Midbrain (tissue), 1 donor: ENCODE data around the gene PLEKHA8.

ENCODE experiments used
- DNase-seq: peaks from one replicate; lab custom pipeline; 2025; lab: John Stamatoyannopoulos, UW

Gene PLEKHA8

GRCh38 chr7:30169579-30169978, 141.4 kb downstream of the PLEKHA8 start:
- no peak for DNase-seq

DNA sequence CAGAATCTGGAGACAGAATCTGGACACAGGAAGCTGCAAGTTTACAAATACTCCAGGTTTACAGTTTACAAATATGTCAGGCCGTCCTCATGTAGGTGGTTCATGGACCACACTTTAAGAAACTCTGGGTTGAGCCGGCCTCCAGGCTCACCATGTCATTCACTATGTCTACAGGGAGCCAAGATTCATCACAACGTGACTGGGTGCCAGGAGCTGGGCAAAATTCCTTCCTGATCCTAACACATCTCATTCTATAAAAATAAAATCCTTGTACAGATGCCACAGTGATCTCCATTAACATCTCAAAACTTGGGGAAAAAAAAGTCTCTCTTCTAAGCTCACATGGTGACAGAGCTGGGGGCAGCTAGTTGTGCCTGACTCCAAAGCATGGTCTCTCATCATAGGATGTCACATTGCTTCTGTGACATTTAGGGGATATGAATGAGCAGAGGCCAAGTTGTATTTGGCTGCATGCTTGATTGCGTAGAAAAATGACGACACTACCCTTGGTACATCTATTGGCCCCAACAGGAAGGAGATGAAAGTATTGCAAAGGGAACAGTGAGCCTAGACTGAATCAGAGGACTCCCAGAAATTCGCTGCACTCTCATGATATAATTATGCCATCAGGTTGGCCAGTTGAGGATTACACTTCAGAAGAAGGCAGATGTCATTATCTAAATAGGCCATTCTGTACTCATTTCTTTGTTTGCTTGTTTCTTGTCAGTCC, 142.4 kb downstream of the PLEKHA8 start:
- no peak for DNase-seq

GRCh38 chr7:30171766-30172447, 143.7 kb downstream of the PLEKHA8 start:
- no peak for DNase-seq

GRCh38 chr7:30172451-30172850, 144.2 kb downstream of the PLEKHA8 start:
- DNase-seq: no peak

GRCh38 chr7:30173058-30173897, 145.1 kb downstream of the PLEKHA8 start:
- DNase-seq: peak; percentile 89

GRCh38 chr7:30175180-30175579, 147.0 kb downstream of the PLEKHA8 start:
- DNase-seq: no peak

DNA sequence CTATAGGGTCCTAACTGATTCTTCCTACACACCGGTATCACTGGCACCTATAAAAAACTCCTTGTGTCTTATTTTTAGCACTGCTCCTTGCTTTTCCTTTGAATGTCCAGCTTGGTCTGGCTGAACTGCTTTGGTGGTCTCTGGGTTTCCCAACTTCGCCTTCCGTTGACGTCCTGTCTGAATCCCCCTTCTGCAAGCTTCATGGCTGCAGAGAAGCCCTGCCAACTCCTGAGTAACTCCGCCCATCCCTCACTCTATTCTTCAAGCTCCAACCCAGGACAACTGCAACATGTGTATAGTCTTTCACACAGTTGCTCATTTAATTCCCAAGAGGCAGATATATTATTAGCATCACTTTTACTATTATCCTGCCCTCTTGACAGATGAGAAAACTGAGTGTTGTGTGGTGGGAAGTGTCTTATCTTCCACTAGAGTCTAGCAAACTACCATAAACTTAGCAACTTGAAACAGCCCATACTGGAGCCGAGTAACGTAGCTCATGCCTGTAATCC, 147.5 kb downstream of the PLEKHA8 start:
- DNase-seq: no peak

- no peak for DNase-seq
These were observed 148.4 kb downstream of the PLEKHA8 start for GRCh38 chr7:30176463-30177109.

DNA sequence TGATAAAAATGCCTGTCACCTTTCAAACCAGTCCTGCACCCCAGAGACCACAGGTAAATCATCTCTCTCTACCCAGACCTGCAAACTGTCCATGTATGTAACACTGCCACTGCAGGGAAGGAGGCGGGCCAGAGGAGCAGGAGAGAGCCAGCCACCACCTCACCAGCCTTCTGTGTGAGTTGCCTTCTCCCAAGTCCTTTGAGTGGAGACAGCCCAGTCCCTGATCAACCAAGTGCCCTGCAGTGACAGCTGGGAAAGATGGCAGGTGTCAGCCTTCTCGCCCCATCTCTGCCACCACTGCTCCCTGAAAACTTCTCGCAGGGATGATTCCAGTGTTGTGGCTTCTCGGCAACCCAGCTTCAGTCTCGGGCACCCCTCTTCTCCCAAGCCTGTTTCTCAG, 149.0 kb downstream of the PLEKHA8 start:
- DNase-seq: no peak

- DNase-seq: no peak
These were observed 149.8 kb downstream of the PLEKHA8 start for GRCh38 chr7:30177965-30178364.

- DNase-seq: no peak
These were observed 150.7 kb downstream of the PLEKHA8 start for GRCh38 chr7:30178748-30179436.
